Raji (cell line): ENCODE data around the gene KLK1.

ENCODE experiments used
- POLR2A ChIP-seq: IDR thresholded peaks from 2 replicates; pipeline ENCODE4 v1.6.1; 2011; ENCODE audit warnings: low read depth, low read length, control low read depth; ENCODE audit not compliant: insufficient read depth

Gene KLK1

GRCh38 chr19:50843205-50843604, 19.6 kb upstream of the KLK1 start:
- no peak for TF ChIP-seq POLR2A

DNA sequence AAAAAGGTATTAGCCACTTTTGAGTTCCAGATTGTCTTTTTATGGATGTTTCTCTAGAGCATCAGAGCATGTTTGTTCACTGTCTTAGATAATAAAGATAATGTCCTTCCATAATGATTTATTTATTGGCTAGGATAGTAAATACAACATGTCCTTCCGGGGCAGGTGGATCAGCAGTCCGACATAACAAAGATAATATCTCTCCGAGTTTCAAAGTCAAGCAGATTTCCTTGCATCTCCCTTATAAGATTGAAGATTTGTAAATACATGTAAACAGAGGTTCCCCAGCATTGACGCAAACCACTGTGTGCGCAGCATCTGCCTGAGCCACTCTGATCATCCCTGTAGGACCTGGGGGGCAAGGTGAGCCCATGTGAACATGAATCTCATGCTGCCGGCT, 18.5 kb upstream of the KLK1 start:
- TF ChIP-seq POLR2A: no peak

- TF ChIP-seq POLR2A: no peak
Measured at GRCh38 chr19:50839712-50840655, 16.4 kb upstream of the KLK1 start.

DNA sequence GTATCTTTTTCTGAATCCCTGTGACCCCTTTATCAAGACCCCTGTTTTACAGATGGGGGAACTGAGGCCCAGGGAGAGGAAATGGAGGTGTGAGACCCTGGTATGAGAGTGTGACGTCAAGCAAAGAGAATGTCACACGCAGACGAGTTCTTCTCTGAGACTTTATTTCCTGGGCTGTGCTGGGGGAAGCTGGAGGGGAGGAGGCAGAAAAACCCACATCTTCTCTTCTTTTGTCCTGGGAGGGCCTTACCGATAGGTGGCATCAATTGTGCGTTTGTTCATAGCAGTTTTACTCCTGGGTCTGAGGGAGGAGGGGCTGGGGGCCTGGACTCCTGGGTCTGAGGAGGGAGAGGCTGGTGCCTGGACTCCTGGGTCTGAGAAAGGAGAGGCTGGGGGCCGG, 14.7 kb upstream of the KLK1 start:
- no peak for TF ChIP-seq POLR2A

DNA sequence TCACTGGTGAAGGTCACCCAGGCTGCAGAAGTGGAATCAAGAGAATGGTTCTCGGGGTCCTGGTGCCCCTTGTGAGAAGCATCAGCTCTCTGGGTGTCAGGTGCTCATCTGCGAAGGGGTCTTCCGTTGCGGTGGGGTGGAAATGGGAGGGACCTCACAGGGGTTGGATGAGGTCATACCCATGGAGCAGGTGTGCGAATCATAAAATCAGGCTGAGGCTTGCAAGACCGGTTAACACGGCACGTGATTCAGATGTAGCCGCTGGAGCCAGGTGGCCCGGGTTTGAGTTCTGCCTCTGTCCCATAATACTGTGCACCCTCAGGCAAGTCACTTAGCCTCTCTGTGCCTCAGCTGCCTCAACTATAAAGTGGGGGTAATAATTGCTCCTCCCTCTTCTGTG, 13.7 kb upstream of the KLK1 start:
- TF ChIP-seq POLR2A: no peak

- TF ChIP-seq POLR2A: no peak
Measured at GRCh38 chr19:50836543-50837195, 13.1 kb upstream of the KLK1 start.

- TF ChIP-seq POLR2A: no peak
Measured at GRCh38 chr19:50835785-50836542, 12.4 kb upstream of the KLK1 start.

DNA sequence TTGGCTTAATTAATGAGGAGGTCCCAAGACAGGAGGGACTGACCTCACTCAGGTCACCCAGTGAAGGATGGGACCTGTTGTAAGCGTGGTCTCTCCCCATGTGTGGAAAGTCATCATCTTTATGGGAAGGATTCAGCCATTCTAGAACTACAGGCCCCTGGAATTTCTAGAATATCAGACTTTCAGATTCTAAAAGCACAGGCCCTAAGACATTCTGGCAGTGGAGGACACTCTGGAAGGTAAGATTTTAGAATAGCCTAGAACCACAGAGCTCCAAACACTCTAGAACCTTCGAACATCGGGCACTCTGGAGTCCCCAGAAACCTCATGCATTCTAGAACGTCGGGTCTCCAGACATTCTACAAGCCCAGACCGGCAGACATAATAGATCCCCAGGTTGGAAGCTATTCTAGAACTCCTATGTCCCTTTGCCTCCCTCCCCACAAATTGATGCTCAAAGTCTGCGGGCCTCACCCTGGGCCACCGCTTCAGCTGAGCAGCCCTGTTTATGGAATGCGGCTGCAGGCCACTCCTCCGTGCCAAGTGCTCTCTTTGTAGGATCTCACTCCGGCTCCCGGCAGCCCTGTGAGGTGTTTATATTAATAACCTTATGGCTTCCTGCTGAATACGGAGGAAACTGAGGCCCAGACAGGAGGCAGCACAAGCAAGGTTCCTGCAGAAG, 11.7 kb upstream of the KLK1 start:
- no peak for TF ChIP-seq POLR2A

GRCh38 chr19:50833802-50834167, 10.2 kb upstream of the KLK1 start:
- TF ChIP-seq POLR2A: no peak

DNA sequence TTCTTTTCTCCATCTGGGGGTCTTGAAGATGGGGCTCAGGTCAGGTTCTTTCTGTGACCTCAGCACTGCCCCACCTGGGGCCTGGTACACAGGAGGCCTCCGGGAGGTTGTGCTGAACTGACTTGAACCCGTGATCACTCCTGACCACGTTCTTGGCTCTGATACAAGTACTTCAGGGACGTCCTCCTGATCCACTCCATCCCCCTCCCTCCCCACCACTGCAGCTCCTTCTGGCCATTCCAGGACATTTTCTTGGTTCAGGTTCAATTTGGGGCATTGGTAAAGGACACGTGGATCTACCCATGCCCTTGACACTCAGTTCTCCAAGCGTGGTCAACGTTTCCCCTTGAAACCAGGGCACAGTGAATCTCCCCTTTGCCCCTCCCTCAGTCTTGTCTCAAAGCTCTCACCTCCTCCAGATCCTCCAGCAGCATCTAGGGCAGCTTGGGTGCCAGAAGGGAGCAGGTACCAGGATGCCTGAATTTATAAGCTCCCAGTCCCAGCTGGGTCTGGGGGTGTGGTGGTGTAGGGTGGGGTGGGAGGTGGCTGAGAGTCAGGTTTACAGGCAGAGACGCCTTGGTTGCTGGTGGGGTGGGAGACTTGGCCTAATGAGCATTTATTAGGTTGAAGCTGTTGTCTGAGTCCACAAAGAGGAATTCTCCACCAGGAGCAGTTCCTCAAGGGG, 9.7 kb upstream of the KLK1 start, which contains the start of gene KLK15:
Gene KLK15, minus strand, starts transcription at position 458 of the 685 bp plus-strand sequence. CDS start 2,082 bp downstream, outside the sequence.
- TF ChIP-seq POLR2A: no peak

DNA sequence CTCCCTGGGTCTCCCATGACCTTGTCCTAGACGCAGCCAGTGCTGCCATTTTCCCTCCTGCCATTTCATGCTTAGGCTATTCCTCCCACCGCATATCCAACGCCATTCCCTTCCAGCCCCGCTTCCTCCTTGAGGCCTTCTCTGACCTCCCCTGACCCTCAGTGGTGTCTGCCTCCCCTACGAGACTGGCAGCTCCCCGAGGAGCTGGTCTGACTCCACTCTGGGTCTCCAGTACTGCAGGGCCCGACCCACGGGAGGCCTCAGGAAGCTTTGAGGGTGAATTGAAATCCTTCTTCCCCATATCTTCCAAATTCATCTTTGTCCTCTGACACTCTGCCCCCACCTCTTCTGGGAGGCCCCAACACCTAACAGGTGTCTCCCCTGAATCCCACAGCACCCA, 9.1 kb upstream of the KLK1 start:
- no peak for TF ChIP-seq POLR2A

- TF ChIP-seq POLR2A: no peak
Measured at GRCh38 chr19:50831026-50831396, 7.4 kb upstream of the KLK1 start.

DNA sequence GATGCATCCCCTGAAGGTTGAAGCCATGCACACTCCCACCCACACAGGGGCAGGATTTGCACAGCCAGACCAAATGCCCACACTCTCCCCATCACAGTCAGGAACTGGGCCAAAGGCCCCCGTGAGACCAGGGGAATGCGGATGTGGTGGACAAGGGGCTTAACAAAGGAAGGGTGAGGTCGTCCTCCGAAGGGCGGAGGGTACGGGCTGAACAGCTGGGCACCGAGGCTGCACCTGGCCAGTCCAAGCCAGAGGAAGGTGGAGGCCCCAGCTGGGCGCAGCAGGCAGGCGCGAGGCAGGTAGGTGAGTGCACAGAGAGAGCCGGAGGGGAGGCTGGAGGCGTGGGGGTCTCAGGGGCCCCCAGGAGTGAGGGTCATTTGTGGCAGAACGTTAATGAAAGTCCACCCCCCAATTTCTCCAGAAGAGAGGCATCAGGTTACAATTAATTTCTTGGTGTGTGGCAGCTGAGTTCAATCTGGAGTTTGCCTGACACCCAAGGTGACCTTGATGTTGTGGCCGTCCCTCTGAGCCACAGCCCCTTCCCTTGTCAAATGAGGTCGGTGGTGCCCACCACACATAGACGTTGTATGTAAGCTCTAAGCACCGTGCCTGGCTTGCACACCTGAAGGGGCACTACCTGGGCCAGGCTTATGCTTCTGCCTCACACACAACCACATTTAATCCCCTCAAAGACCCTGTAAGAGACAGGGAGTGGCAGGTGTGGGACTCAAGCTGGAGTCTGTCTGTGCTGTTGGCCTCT, 6.9 kb upstream of the KLK1 start:
- no peak for TF ChIP-seq POLR2A

- no peak for TF ChIP-seq POLR2A
Measured at GRCh38 chr19:50829801-50830200, 6.2 kb upstream of the KLK1 start.
